CD8-positive, alpha-beta memory T cell (primary cell): ENCODE data around the gene CAPN11. TPM values are rescaled to one million over a fixed set of nuclear protein-coding genes. Genes with fewer than 3 reads are reported as not detected.
"Not testable (repeated sequence)": the region's sequence is repeated elsewhere in the genome, so short reads cannot be mapped to it uniquely, and the experiment has no call there.

Experiments used
- CTCF ChIA-PET: fragments of 350-600 bp; sonication (Branson Sonifier 250); formaldehyde crosslinking; loops from one replicate; lab custom pipeline; 2021; ENCODE audit warnings: antibody characterized with exemption; lab: Charles Lee
- POLR2A ChIA-PET: fragments of 350-600 bp; sonication (Branson Sonifier 250); formaldehyde crosslinking; loops from one replicate; lab custom pipeline; 2021; ENCODE audit warnings: antibody characterized with exemption; lab: Charles Lee
- DNase-seq, 5 donors: peaks; one replicate each; pipeline versions ENCODE4 v3.0.0 to v3.0.0-alpha.2; 2020 to 2022; ENCODE audit warnings: mixed read lengths in 1 of 5
- H3K27ac ChIP-seq: one replicate; pipeline ENCODE4 v1.7.0; 2013; ENCODE audit warnings: low read depth, mild to moderate bottlenecking, low read length, moderate library complexity
- H3K27me3 ChIP-seq: 2 replicates; pipeline ENCODE4 v1.7.0; 2013; ENCODE audit warnings: low read length, mild to moderate bottlenecking; ENCODE audit not compliant: insufficient read depth, poor library complexity, severe bottlenecking
- H3K36me3 ChIP-seq: 2 replicates; pipeline ENCODE4 v1.7.0; 2013; ENCODE audit warnings: mild to moderate bottlenecking, low read length, moderate library complexity; ENCODE audit not compliant: insufficient read depth
- H3K4me1 ChIP-seq: 2 replicates; pipeline ENCODE4 v1.7.0; 2013; ENCODE audit warnings: mild to moderate bottlenecking, low read length, moderate library complexity; ENCODE audit not compliant: insufficient read depth
- H3K4me3 ChIP-seq: 2 replicates; pipeline ENCODE4 v1.7.0; 2013; ENCODE audit warnings: mild to moderate bottlenecking, low read length
- H3K9me3 ChIP-seq: 2 replicates; pipeline ENCODE4 v1.7.0; 2013; ENCODE audit warnings: mild to moderate bottlenecking, low read length
- H3K27ac Mint-ChIP-seq, 8 donors: one replicate each; pipeline ENCODE4 v1.8.0; 2020 to 2021; ENCODE audit warnings: mixed read lengths in 8 of 8, mild to moderate bottlenecking in 6 of 8, inconsistent platforms in 3 of 8, moderate library complexity in 3 of 8
- H3K27me3 Mint-ChIP-seq, 2 donors: one replicate each; pipeline ENCODE4 v1.8.0; 2020 to 2021; ENCODE audit warnings: mixed read lengths in 2 of 2, mild to moderate bottlenecking in 1 of 2, moderate library complexity in 1 of 2
- H3K36me3 Mint-ChIP-seq, 3 donors: one replicate each; pipeline ENCODE4 v1.8.0; 2020 to 2021; ENCODE audit warnings: mixed read lengths in 3 of 3, inconsistent platforms in 1 of 3, mild to moderate bottlenecking in 1 of 3
- H3K4me1 Mint-ChIP-seq, 3 donors: one replicate each; pipeline ENCODE4 v1.8.0; 2020 to 2021; ENCODE audit warnings: mixed read lengths in 3 of 3, inconsistent platforms in 1 of 3, mild to moderate bottlenecking in 1 of 3
- H3K4me3 Mint-ChIP-seq, 7 donors: one replicate each; pipeline ENCODE4 v1.8.0; 2020 to 2021; ENCODE audit warnings: mixed read lengths in 7 of 7, mild to moderate bottlenecking in 6 of 7, moderate library complexity in 4 of 7, inconsistent platforms in 2 of 7
- H3K9me3 Mint-ChIP-seq, 5 donors: one replicate each; pipeline ENCODE4 v1.8.0; 2020 to 2022; ENCODE audit warnings: mixed read lengths in 5 of 5, mild to moderate bottlenecking in 3 of 5, moderate library complexity in 2 of 5, inconsistent platforms in 1 of 5
- polyA plus RNA-seq: library from polyadenylated mRNA; unstranded; fragments of 300-500 nt; fragmentation: Illumina TruSeq; gene quantifications from one replicate; pipeline ENCODE4 v1.2.3, GENCODE V29; 2021
- total RNA-seq, 2 experiments: library from RNA; stranded (reverse); gene quantifications; one replicate each; pipeline ENCODE4 v1.2.3, GENCODE V29; 2021

CAPN11 gene
- total and polyA plus RNA-seq, 3 experiments from 2014 or later: not detected

DNA sequence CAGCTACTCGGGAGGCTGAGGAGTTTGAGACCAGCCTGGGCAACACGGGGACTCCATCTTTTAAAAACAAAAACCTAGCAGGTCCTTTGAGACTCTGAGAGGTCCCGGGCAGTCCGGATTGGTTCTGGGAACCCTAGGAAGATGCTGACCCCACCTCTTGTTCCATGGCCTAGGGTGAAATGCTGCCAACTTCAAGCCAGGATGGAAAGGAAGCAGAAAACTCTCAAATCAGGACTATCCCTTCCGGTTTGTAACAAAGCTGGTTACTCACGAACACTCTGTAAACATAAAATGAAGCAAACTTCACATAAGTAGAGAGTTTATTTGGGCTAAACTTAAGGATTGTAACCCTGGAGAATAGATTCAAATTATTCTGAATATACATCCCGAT lies 28.0 kb downstream of the CAPN11 start:
- ChIA-PET POLR2A (no interaction called here), CTCF (no interaction called here)
- no peaks in the 10 kb centered on the region for H3K9me3 ChIP-seq
- no peak overlapping the region for H3K27ac ChIP-seq
- peaks cover 8% of the 10 kb centered on the region for H3K4me1 ChIP-seq
- H3K27me3 Mint-ChIP-seq: peaks cover 10 to 20% of the 10 kb centered on the region in 2 donors
- H3K36me3 ChIP-seq: no peaks in the 10 kb centered on the region
- no peak overlapping the region for H3K4me3 Mint-ChIP-seq
- no peak overlapping the region for H3K27ac Mint-ChIP-seq
- no peaks in the 10 kb centered on the region for H3K36me3 Mint-ChIP-seq
- no peak for DNase-seq
- no peak overlapping the region for H3K4me3 ChIP-seq
- no peaks in the 10 kb centered on the region for H3K27me3 ChIP-seq
- H3K9me3 Mint-ChIP-seq: no peaks in the 10 kb centered on the region
- peaks cover 5 to 7% (median 6%) of the 10 kb centered on the region in 3 donors for H3K4me1 Mint-ChIP-seq

DNA sequence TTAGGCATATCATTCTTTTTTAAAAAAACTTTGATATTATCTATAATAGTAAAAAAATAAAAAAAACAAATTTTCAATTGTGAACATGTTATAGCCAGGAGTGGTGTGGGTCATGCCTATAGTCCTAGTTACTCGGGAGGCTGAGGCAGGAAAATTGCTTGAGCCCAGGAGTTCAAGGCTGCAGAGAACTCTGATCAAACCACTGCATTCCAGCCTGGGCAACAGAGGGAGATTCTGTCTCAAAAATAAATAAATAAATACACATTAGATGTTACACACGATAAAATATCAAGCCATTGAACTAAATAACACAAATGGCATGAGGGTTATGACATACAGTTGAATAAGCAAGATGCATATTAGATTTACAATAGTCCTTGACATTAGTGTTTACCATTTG lies 30.2 kb downstream of the CAPN11 start:
- H3K36me3 Mint-ChIP-seq: no peaks in the 10 kb centered on the region
- Histone ChIP-seq H3K4me3 (no peak overlapping the region), H3K27ac (no peak overlapping the region), H3K9me3 (no peaks in the 10 kb centered on the region), H3K4me1 (peaks cover 8% of the 10 kb centered on the region), H3K36me3 (no peaks in the 10 kb centered on the region), H3K27me3 (no peaks in the 10 kb centered on the region)
- peaks cover 16 to 31% of the 10 kb centered on the region in 2 donors for H3K27me3 Mint-ChIP-seq
- no peak for DNase-seq
- H3K4me1 Mint-ChIP-seq: peaks cover 5 to 7% (median 6%) of the 10 kb centered on the region in 3 donors
- H3K9me3 Mint-ChIP-seq: no peaks in the 10 kb centered on the region
- H3K27ac Mint-ChIP-seq: no peak overlapping the region
- H3K4me3 Mint-ChIP-seq: no peak overlapping the region
- POLR2A ChIA-PET: no interaction called here
- CTCF ChIA-PET: no interaction called here

DNA sequence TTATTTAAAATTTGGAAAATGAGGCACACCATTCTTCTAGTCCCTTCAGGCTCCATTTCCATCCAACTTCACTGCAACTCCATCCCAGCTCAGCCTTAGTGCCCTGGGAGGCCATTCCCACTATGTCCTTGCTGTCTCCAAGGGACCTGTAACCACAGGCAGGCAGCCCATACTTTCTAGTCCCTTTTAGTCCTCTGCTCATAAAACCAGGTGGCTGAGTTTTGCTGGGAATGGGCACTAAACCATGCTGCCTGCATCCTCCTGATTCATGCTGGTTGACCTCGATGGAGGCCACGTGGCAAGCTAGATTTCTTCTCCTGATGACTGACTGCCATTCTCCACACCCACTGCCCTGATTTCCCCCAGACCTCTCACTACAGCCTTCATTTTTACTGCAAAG lies 30.6 kb downstream of the CAPN11 start:
- Histone ChIP-seq H3K4me1 (peaks cover 8% of the 10 kb centered on the region), H3K36me3 (no peaks in the 10 kb centered on the region), H3K27me3 (no peaks in the 10 kb centered on the region), H3K9me3 (no peaks in the 10 kb centered on the region), H3K27ac (no peak overlapping the region), H3K4me3 (no peak overlapping the region)
- ChIA-PET POLR2A (no interaction called here), CTCF (interaction anchor here (1.2 kb wide), 1 partner anchor 149 kb away, joined by 3 read pairs; no protein-coding TSS in a partner anchor)
- peak overlapping the region in 1 of 8 donors; percentile 51 for H3K27ac Mint-ChIP-seq
- peaks cover 14 to 29% of the 10 kb centered on the region in 2 donors for H3K27me3 Mint-ChIP-seq
- H3K4me3 Mint-ChIP-seq: no peak overlapping the region
- no peaks in the 10 kb centered on the region for H3K36me3 Mint-ChIP-seq
- H3K9me3 Mint-ChIP-seq: no peaks in the 10 kb centered on the region
- DNase-seq: no peak
- peaks cover 5 to 7% (median 6%) of the 10 kb centered on the region in 3 donors for H3K4me1 Mint-ChIP-seq

DNA sequence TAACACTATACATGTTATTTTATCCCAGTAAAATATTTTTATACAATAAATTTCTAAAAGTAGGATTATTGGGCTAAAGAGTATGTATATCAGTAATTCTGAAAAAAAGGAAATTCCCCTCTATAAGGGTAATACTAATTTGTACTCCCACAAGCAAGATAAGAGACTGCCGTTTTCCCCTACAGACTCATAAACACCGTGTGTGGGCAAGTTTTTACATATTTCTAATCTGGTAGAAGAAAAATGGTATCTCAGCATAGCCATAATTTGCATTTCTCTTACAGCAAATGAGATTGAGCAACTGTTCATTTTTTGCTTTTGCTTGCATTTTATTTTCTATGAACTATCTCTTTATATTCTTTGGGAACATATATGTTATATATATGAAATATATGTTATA lies 32.1 kb downstream of the CAPN11 start:
- Histone ChIP-seq H3K4me3 (no peak overlapping the region), H3K9me3 (no peaks in the 10 kb centered on the region), H3K27ac (no peak overlapping the region), H3K36me3 (no peaks in the 10 kb centered on the region), H3K27me3 (no peaks in the 10 kb centered on the region), H3K4me1 (peaks cover 7% of the 10 kb centered on the region)
- H3K4me3 Mint-ChIP-seq: no peak overlapping the region
- H3K36me3 Mint-ChIP-seq: no peaks in the 10 kb centered on the region
- peaks cover 14 to 23% of the 10 kb centered on the region in 2 donors for H3K27me3 Mint-ChIP-seq
- H3K9me3 Mint-ChIP-seq: no peaks in the 10 kb centered on the region
- no peak overlapping the region for H3K27ac Mint-ChIP-seq
- ChIA-PET CTCF (interaction anchor here (1.2 kb wide), 1 partner anchor 147 kb away, joined by 3 read pairs; no protein-coding TSS in a partner anchor), POLR2A (no interaction called here)
- peaks cover 5 to 7% (median 6%) of the 10 kb centered on the region in 3 donors for H3K4me1 Mint-ChIP-seq
- no peak for DNase-seq

DNA sequence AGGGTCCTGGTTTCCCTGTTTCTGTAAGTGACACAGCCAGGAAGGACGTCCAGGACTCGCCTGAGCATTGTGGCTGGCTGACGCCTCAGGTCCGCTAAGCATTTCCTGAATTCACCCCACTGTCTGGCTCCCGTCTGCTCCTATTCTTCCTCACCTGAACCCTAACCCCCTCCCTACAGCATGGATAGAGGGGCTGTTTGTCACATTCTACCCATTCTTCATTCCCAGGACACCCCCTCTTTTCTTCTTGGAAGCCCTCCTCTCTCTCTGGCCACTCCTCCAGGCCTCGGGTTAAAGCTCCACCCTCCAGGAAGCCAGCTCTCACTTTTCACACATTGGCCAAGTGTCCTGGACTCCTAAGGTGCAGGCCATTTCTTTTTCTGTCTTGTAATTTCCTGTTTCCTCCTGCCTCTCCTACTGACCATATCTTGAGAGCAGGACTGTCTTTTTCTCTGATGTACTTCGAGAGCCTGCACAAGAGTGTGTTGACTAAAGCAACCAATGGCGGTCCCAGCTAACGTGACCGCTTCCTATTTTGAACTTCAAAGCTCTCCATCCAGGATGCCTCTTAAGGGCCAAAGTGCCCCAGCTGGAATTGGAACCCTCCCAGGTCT lies 33.9 kb downstream of the CAPN11 start:
- H3K4me3 Mint-ChIP-seq: no peak overlapping the region
- ChIA-PET POLR2A (no interaction called here), CTCF (interaction anchor here (0.8 kb wide), 1 partner anchor 96 kb away, joined by 4 read pairs; no protein-coding TSS in a partner anchor)
- H3K27me3 ChIP-seq: no peaks in the 10 kb centered on the region
- no peaks in the 10 kb centered on the region for H3K36me3 Mint-ChIP-seq
- no peaks in the 10 kb centered on the region for H3K9me3 Mint-ChIP-seq
- H3K36me3 ChIP-seq: no peaks in the 10 kb centered on the region
- no peaks in the 10 kb centered on the region for H3K9me3 ChIP-seq
- no peak overlapping the region for H3K27ac Mint-ChIP-seq
- DNase-seq: no peak
- peaks cover 11 to 19% of the 10 kb centered on the region in 2 donors for H3K27me3 Mint-ChIP-seq
- H3K4me1 Mint-ChIP-seq: no peaks in the 10 kb centered on the region
- H3K4me1 ChIP-seq: no peaks in the 10 kb centered on the region
- peak overlapping the region; percentile 24 for H3K27ac ChIP-seq
- H3K4me3 ChIP-seq: no peak overlapping the region

DNA sequence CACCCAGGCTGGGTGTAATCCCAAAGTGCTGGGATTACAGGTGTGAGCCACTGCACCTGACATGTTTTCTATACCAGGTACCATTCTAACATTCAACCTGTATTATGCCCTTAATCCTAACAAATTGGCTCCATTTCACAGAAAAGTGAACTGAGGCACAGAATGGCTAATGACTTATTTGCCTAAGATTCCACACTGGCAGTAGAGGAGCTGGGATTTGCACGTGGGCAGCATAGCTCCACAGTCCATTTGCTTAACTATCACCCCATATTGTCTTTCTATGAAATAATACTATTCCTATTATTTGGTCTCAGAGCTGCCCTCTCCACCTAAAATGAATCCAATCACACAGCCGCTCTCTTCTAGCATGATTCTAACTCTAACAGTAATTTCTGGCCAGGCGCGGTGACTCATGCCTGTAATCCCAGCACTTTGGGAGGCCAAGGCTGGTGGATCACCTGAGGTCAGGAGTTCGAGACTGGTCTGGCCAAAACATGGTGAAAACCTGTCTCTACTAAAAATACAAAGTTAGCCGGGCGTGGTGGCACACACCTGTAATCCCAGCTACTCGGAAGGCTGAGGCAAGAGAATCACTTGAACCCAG lies 34.8 kb downstream of the CAPN11 start:
- no peaks in the 10 kb centered on the region for H3K9me3 Mint-ChIP-seq
- no peak for DNase-seq
- peaks cover 12 to 19% of the 10 kb centered on the region in 2 donors for H3K27me3 Mint-ChIP-seq

DNA sequence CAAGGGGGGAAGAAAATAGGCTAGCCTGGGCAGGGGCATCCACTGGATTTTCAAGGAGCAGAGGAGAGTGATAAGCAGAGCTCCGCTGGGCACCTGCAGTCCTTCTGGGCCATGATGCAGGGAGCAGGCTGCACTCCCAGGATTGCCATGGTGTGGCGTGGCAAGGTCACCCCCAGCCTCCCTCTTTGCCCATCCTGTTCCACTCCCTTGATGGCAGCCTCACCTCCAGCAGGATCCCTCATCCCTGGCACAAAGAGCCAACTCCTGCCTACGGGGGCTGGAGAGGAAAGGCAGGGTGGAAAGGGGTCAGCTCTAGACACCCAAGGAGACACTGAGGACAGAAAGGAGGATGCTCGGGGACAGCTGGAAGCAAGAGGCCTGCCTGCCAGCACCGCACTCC lies 35.7 kb downstream of the CAPN11 start:
- H3K4me3 ChIP-seq: no peak overlapping the region
- Mint-ChIP-seq H3K36me3 (no peaks in the 10 kb centered on the region), H3K9me3 (no peaks in the 10 kb centered on the region), H3K4me3 (no peak overlapping the region), H3K27ac (no peak overlapping the region), H3K4me1 (no peaks in the 10 kb centered on the region), H3K27me3 (peaks cover 13 to 23% of the 10 kb centered on the region in 2 donors)
- H3K36me3 ChIP-seq: no peaks in the 10 kb centered on the region
- no peaks in the 10 kb centered on the region for H3K4me1 ChIP-seq
- ChIA-PET POLR2A (no interaction called here), CTCF (no interaction called here)
- H3K27me3 ChIP-seq: no peaks in the 10 kb centered on the region
- no peak overlapping the region for H3K27ac ChIP-seq
- DNase-seq: no peak
- no peaks in the 10 kb centered on the region for H3K9me3 ChIP-seq

More for the DNA sequence above, 34.8 kb downstream of the CAPN11 start:
- H3K4me3 ChIP-seq: no peak overlapping the region
- no peak overlapping the region for H3K27ac ChIP-seq
- no peaks in the 10 kb centered on the region for H3K4me1 Mint-ChIP-seq
- no peaks in the 10 kb centered on the region for H3K36me3 Mint-ChIP-seq
- no peaks in the 10 kb centered on the region for H3K9me3 ChIP-seq
- H3K4me3 Mint-ChIP-seq: no peak overlapping the region
- H3K36me3 ChIP-seq: no peaks in the 10 kb centered on the region
- CTCF ChIA-PET: no interaction called here
- POLR2A ChIA-PET: no interaction called here
- no peaks in the 10 kb centered on the region for H3K27me3 ChIP-seq
- H3K4me1 ChIP-seq: no peaks in the 10 kb centered on the region
- H3K27ac Mint-ChIP-seq: no peak overlapping the region

DNA sequence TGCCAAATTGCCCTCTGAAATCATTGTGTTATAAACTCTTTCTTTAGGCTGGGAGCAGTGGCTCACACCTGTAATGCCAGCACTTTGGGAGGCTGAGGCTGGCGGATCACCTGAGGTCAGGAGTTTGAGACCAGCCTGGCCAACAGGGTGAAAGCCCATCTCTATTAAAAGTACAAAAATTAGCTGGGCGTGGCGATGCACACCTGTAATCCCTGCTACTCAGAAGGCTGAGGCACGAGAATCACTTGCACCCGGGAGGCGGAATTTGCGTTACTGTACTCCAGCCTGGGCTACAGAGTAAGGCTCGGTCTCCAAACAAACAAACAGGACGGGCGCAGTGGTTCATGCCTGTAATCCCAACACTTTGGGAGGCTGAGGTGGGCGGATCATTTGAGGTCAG lies 37.7 kb downstream of the CAPN11 start:
- H3K4me3 ChIP-seq, H3K4me1 Mint-ChIP-seq, CTCF ChIA-PET, H3K9me3 ChIP-seq, H3K27ac Mint-ChIP-seq, H3K4me3 Mint-ChIP-seq, H3K4me1 ChIP-seq, H3K9me3 Mint-ChIP-seq, DNase-seq, H3K36me3 Mint-ChIP-seq, H3K27ac ChIP-seq, H3K36me3 ChIP-seq, H3K27me3 ChIP-seq: not testable (repeated sequence)
- H3K27me3 Mint-ChIP-seq: peaks cover 14 to 26% of the 10 kb centered on the region in 2 donors
- POLR2A ChIA-PET: interaction anchor here (0.6 kb wide), 1 partner anchor 40 kb away, joined by 3 read pairs; no protein-coding TSS in a partner anchor
